Endothelial cell of umbilical vein (primary cell): ENCODE measurements around the gene H3-3A. TPM values are rescaled to one million over a fixed set of nuclear protein-coding genes. Genes with fewer than 3 reads are reported as not detected.

Experiments used
- BruUV-seq: library from RNA; stranded (reverse); fragments of 400-500 nt; replicated peaks from 2 replicates; lab custom pipeline; 2021; lab: Mats Ljungman, UMichigan
- CTCF ChIA-PET: fragments of 300-600, 350-600 bp; sonication (Branson Sonifier 250); formaldehyde crosslinking; loops from one replicate; lab custom pipeline; 2021; ENCODE audit warnings: antibody characterized with exemption, inconsistent platforms; lab: Charles Lee
- POLR2A ChIA-PET: fragments of 300-600, 350-600 bp; sonication (Branson Sonifier 250); formaldehyde crosslinking; loops from one replicate; lab custom pipeline; 2021; ENCODE audit warnings: antibody characterized with exemption, inconsistent platforms; lab: Charles Lee
- DNase-seq: peaks from one replicate; pipeline ENCODE4 v3.0.0-alpha.2; 2011; ENCODE audit warnings: low read depth, low spot score
- FAIRE-seq: peaks from 2 replicates; lab custom pipeline; 2011; peaks lifted over from hg19 to GRCh38; lab: Jason Lieb, UNC
- H2AFZ ChIP-seq: 2 replicates; pipeline ENCODE4 v1.6.0; 2012; ENCODE audit warnings: low read depth, low read length, control low read depth, inconsistent platforms
- H3K27ac ChIP-seq: 2 replicates; pipeline ENCODE4 v1.5.1; 2011; ENCODE audit warnings: low read depth, mild to moderate bottlenecking, control low read depth, low read length, moderate library complexity; ENCODE audit not compliant: insufficient read depth
- H3K27me3 ChIP-seq, 2 experiments: 2 replicates each; pipeline versions ENCODE4 v1.6.0 to v1.6.1; 2011; ENCODE audit warnings: low read length in 2 of 2, mixed read lengths in 1 of 2; ENCODE audit not compliant: control insufficient read depth in 2 of 2, insufficient read depth in 2 of 2
- H3K36me3 ChIP-seq, 2 experiments: 2 replicates in 1 of 2; 3 replicates in 1 of 2; pipeline ENCODE4 v1.5.1; 2011; ENCODE audit warnings: low read length in 2 of 2, mild to moderate bottlenecking in 1 of 2, moderate library complexity in 1 of 2; ENCODE audit not compliant: control insufficient read depth in 2 of 2, insufficient read depth in 2 of 2; ENCODE audit errors: extremely low read depth in 1 of 2
- H3K4me1 ChIP-seq: 3 replicates; pipeline ENCODE4 v1.5.1; 2011; ENCODE audit warnings: mild to moderate bottlenecking, low read length; ENCODE audit not compliant: control insufficient read depth, insufficient read depth; ENCODE audit errors: extremely low read depth
- H3K4me2 ChIP-seq: 2 replicates; pipeline ENCODE4 v1.6.1; 2011; ENCODE audit warnings: low read length, control low read depth, mixed read lengths; ENCODE audit not compliant: insufficient read depth
- H3K4me3 ChIP-seq, 3 experiments: fragments of 200-600 bp in 1 of 3; sonication (generic), shearing (Covaris generic) in 1 of 3; replicated peaks in 1 of 3; 2 replicates each; pipeline ENCODE4 v1.5.1; 2011 to 2016; ENCODE audit warnings: control low read depth in 3 of 3, low read length in 3 of 3, mild to moderate bottlenecking in 2 of 3, inconsistent platforms in 1 of 3, low read depth in 1 of 3, moderate library complexity in 1 of 3; ENCODE audit not compliant: insufficient read depth in 1 of 3
- H3K79me2 ChIP-seq: 2 replicates; pipeline ENCODE4 v1.6.0; 2012; ENCODE audit warnings: low read length, inconsistent platforms; ENCODE audit not compliant: control insufficient read depth, insufficient read depth
- H3K9ac ChIP-seq: replicated peaks from 2 replicates; pipeline ENCODE3; 2011; ENCODE audit warnings: low read length, control low read depth; ENCODE audit not compliant: insufficient read depth; ENCODE audit errors: extremely low read depth
- H3K9me1 ChIP-seq: replicated peaks from 3 replicates; pipeline ENCODE4 v1.6.0; 2011; ENCODE audit warnings: mild to moderate bottlenecking, low read length; ENCODE audit not compliant: control insufficient read depth, insufficient read depth; ENCODE audit errors: extremely low read depth
- H3K9me3 ChIP-seq: replicated peaks from 2 replicates; pipeline ENCODE4 v1.5.1; 2012; ENCODE audit warnings: low read length, inconsistent platforms; ENCODE audit not compliant: control insufficient read depth, insufficient read depth
- H4K20me1 ChIP-seq: replicated peaks from 2 replicates; pipeline ENCODE3; 2011; ENCODE audit warnings: mild to moderate bottlenecking, low read length; ENCODE audit not compliant: control insufficient read depth, insufficient read depth; ENCODE audit errors: extremely low read depth
- CTCF ChIP-seq, 2 donors: IDR thresholded peaks; 1 replicate in 1 of 2; 2 replicates in 1 of 2; pipeline ENCODE4 v1.5.1; 2011; ENCODE audit warnings: low read length in 2 of 2, mild to moderate bottlenecking in 2 of 2, moderate library complexity in 2 of 2, control low read depth in 1 of 2, inconsistent platforms in 1 of 2, low read depth in 1 of 2; ENCODE audit not compliant: insufficient read depth in 1 of 2; ENCODE audit errors: extremely low read depth in 1 of 2
- EZH2 ChIP-seq: IDR thresholded peaks from 2 replicates; pipeline ENCODE4 v1.6.1; 2012; ENCODE audit warnings: borderline replicate concordance, low read depth, mild to moderate bottlenecking, moderate library complexity, low read length, inconsistent platforms; ENCODE audit not compliant: severe bottlenecking
- FOS ChIP-seq: IDR thresholded peaks from 2 replicates; pipeline ENCODE4 v1.6.1; 2011; ENCODE audit warnings: mild to moderate bottlenecking, low read length, moderate library complexity, borderline replicate concordance; ENCODE audit not compliant: insufficient read depth
- POLR2AphosphoS5 ChIP-seq: IDR thresholded peaks from 2 replicates; pipeline ENCODE4 v1.6.1; 2012; ENCODE audit warnings: low read depth, mild to moderate bottlenecking, control low read depth, low read length, moderate library complexity; ENCODE audit not compliant: insufficient read depth
- dilution Hi-C: fragments of 300-500 bp; cut with MboI; formaldehyde crosslinking; loops from one replicate; pipeline ENCODE4 v1.15.0; 2019; ENCODE audit warnings: low sequenced_read_pairs; ENCODE audit not compliant: extremely low pct_ligation_motif_present
- intact Hi-C: fragments of 100-400 bp; cut with micrococcal nuclease; formaldehyde crosslinking; loops from one replicate; pipeline ENCODE4 v1.10.0; 2022
- polyA plus RNA-seq, 4 experiments: library from polyadenylated mRNA; depleted of rRNA in 3 of 4; stranded (reverse) in 3 of 4; unstranded in 1 of 4; fragments of >200 nt; gene quantifications; 2 replicates each; pipeline versions ENCODE4 v1.2.1 to v1.2.3, GENCODE V29; 2011 to 2012; ENCODE audit warnings: missing spikeins in 1 of 4
- total RNA-seq: library from RNA; stranded (reverse); gene quantifications from 2 replicates; pipeline ENCODE4 v1.2.3, GENCODE V29; 2021

H3-3A gene
- total and polyA plus RNA-seq, 2 donors (not counting 3 experiments of a cell fraction or from before 2014, with no cell fraction given), result 426 to 477 TPM

DNA sequence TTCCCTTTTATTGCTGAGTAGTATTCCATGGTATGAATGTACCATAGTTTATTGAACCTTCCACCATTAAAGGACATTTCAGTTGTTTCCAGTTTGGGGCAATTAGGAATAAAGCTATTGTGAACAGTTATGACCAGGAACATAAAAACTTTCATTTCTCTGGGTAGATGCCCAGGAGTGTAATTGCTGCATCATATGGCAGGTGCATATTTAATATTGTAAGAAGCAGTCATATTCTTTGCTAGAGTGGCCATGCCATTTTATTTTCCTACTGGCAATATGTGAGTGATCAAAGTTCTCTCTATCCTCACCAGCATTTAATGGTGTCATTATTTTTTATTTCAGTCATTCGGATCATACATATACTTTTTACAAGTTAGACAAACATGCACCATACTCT is 23.9 kb upstream of the H3-3A start:
- ChIA-PET CTCF (no interaction called here), POLR2A (no interaction called here)
- Histone ChIP-seq H3K4me3 (no peak overlapping the region), H3K9ac (no peak overlapping the region), H2AFZ (no peak overlapping the region), H3K27ac (no peak overlapping the region), H4K20me1 (no peaks in the 10 kb centered on the region), H3K36me3 (no peaks in the 10 kb centered on the region), H3K4me1 (peaks cover 3% of the 10 kb centered on the region), H3K9me3 (no peaks in the 10 kb centered on the region), H3K79me2 (no peaks in the 10 kb centered on the region), H3K9me1 (no peaks in the 10 kb centered on the region), H3K27me3 (peaks cover 2 to 5% of the 10 kb centered on the region in 2 experiments), H3K4me2 (no peak overlapping the region)
- dilution Hi-C loops, result no loop called here
- no peak for DNase-seq
- TF ChIP-seq POLR2AphosphoS5 (no peak), FOS (no peak), EZH2 (no peak)
- intact Hi-C loops, result no loop called here
- no peak for FAIRE-seq
- BruUV-seq, result no TSS peak

GRCh38 chr1:226041419-226041818 is 21.1 kb upstream of the H3-3A start:
- Histone ChIP-seq H3K9ac (no peak overlapping the region), H3K79me2 (no peaks in the 10 kb centered on the region), H2AFZ (no peak overlapping the region), H3K9me1 (no peaks in the 10 kb centered on the region), H3K27ac (no peak overlapping the region), H3K4me2 (no peak overlapping the region), H3K4me3 (no peak overlapping the region), H3K4me1 (no peaks in the 10 kb centered on the region), H3K36me3 (no peaks in the 10 kb centered on the region), H4K20me1 (no peaks in the 10 kb centered on the region), H3K27me3 (peaks cover 2 to 8% of the 10 kb centered on the region in 2 experiments), H3K9me3 (no peaks in the 10 kb centered on the region)
- no TSS peak for BruUV-seq
- dilution Hi-C loops (no loop called here), intact Hi-C loops (no loop called here)
- FAIRE-seq (no peak), DNase-seq (no peak)
- POLR2A ChIA-PET, result no interaction called here
- CTCF ChIA-PET, result interaction anchor here (1.2 to 1.6 kb wide), 2 partner anchors 23 to 84 kb away, joined by 3 to 9 read pairs; no protein-coding TSS in a partner anchor
- no peak for TF ChIP-seq CTCF (IDR thresholded peaks at IDR 0.05; ENCODE audit: extremely low read depth in 1 of 2, insufficient read depth in 1 of 2, low read depth in 1 of 2, low read length in 2 of 2)
- no peak for TF ChIP-seq EZH2
